A549 (cell line): ENCODE results near the gene MRRF.

Experiments
- CEBPB ChIP-seq, 2 experiments: fragments of >200 bp in 1 of 2; sonication (Bioruptor Twin) in 1 of 2; formaldehyde crosslinking in 1 of 2; IDR thresholded peaks; 2 replicates each; pipeline ENCODE4 v1.6.1; 2012 to 2016
- HDAC2 ChIP-seq: fragments of 200-600 bp; sonication (generic); IDR thresholded peaks from 2 replicates; pipeline ENCODE4 v1.6.1; 2016
- HOXA7 ChIP-seq: fragments of 250-450 bp; sonication (Bioruptor Pico); IDR thresholded peaks from 2 replicates; pipeline ENCODE4 v1.5.0; 2020; ENCODE audit warnings: mild to moderate bottlenecking, moderate library complexity
- JUNB ChIP-seq: fragments of >200 bp; sonication (Bioruptor Twin); formaldehyde crosslinking; IDR thresholded peaks from 2 replicates; pipeline ENCODE4 v1.6.1; 2016
- MAZ ChIP-seq: fragments of 150-350 bp; IDR thresholded peaks from 2 replicates; pipeline ENCODE4 v1.6.1; 2014; ENCODE audit warnings: antibody characterized with exemption, low read depth, low read length, borderline replicate concordance
- MYC ChIP-seq: IDR thresholded peaks from 2 replicates; pipeline ENCODE4 v1.6.1; 2012; ENCODE audit warnings: mild to moderate bottlenecking, inconsistent platforms, low read length, improper control_type of control experiment, borderline replicate concordance
- POLR2A ChIP-seq: IDR thresholded peaks from 2 replicates; pipeline ENCODE4 v1.6.1; 2012; ENCODE audit warnings: mild to moderate bottlenecking, low read length
- RAD21 ChIP-seq, 2 experiments: fragments of >200 bp in 1 of 2; sonication (Bioruptor Twin) in 1 of 2; formaldehyde crosslinking in 1 of 2; IDR thresholded peaks in 1 of 2; conservative IDR thresholded peaks in 1 of 2; 2 replicates in 1 of 2; 3 replicates in 1 of 2; pipeline ENCODE4 v1.6.1; 2012 to 2018; ENCODE audit warnings: inconsistent platforms in 1 of 2
- RFX5 ChIP-seq: fragments of 450-650 bp; IDR thresholded peaks from 2 replicates; pipeline ENCODE4 v1.7.1; 2014; ENCODE audit warnings: antibody characterized with exemption, mild to moderate bottlenecking, moderate library complexity
- ZFP36 ChIP-seq: fragments of 450-650 bp; IDR thresholded peaks from 2 replicates; pipeline ENCODE4 v1.6.1; 2014; ENCODE audit warnings: borderline replicate concordance; ENCODE audit not compliant: partially characterized antibody
- TF ChIP-seq, protein P1 (sequence below): fragments of >200 bp; sonication (Bioruptor Twin); formaldehyde crosslinking; IDR thresholded peaks from 3 replicates; pipeline ENCODE4 v1.5.1; 2016
- TF ChIP-seq, protein P2 (sequence below): fragments of >200 bp; sonication (Bioruptor Twin); formaldehyde crosslinking; IDR thresholded peaks from 3 replicates; pipeline ENCODE4 v1.6.1; 2016
- TF ChIP-seq, protein P3 (sequence below): fragments of 200-600 bp; sonication (generic); IDR thresholded peaks from 2 replicates; pipeline ENCODE4 v1.6.1; 2016; ENCODE audit warnings: antibody characterized with exemption, mild to moderate bottlenecking, moderate library complexity

DNA sequence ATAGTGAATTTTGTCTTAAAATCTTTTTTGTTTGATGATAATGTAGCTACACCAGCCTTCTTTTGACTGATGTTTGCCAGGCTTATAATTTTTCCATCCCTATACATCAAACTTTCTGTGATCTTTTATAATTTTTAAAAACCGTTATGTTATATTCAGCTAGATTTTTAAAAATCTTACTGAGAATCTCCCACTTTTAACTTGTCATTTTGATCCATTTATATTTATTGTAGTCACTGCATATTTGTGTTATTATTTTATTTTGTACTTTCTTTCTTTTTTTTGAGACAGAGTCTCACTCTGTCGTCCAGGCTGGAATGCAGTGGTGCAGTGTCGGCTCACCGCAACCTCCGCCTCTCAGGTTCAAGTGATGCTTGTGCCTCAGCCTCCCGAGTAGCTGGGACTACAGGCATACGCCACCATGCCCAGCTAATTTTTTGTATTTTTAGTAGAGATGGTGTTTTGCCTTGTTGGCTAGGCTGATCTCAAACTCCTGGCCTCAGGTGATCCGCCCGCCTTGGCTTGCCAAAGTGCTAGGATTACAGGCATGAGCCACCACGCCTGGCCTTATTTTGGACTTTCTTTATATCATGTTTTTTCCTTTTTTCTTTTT lies 12.7 kb downstream of the MRRF start:
- TF ChIP-seq POLR2A (no peak), CEBPB (IDR thresholded peaks at IDR 0.05) (no peak), HOXA7 (CRISPR knock-in tag) (no peak), RAD21 (conservative IDR thresholded peaks at IDR 0.05 in 1 of 2, IDR thresholded peaks at IDR 0.05 in 1 of 2) (no peak), ZFP36 (no peak), MYC (no peak), RFX5 (no peak), HDAC2 (no peak), JUNB (no peak), MAZ (no peak)
- TF ChIP-seq, protein P1, sequence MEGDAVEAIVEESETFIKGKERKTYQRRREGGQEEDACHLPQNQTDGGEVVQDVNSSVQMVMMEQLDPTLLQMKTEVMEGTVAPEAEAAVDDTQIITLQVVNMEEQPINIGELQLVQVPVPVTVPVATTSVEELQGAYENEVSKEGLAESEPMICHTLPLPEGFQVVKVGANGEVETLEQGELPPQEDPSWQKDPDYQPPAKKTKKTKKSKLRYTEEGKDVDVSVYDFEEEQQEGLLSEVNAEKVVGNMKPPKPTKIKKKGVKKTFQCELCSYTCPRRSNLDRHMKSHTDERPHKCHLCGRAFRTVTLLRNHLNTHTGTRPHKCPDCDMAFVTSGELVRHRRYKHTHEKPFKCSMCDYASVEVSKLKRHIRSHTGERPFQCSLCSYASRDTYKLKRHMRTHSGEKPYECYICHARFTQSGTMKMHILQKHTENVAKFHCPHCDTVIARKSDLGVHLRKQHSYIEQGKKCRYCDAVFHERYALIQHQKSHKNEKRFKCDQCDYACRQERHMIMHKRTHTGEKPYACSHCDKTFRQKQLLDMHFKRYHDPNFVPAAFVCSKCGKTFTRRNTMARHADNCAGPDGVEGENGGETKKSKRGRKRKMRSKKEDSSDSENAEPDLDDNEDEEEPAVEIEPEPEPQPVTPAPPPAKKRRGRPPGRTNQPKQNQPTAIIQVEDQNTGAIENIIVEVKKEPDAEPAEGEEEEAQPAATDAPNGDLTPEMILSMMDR = no peak
- TF ChIP-seq, protein P2, sequence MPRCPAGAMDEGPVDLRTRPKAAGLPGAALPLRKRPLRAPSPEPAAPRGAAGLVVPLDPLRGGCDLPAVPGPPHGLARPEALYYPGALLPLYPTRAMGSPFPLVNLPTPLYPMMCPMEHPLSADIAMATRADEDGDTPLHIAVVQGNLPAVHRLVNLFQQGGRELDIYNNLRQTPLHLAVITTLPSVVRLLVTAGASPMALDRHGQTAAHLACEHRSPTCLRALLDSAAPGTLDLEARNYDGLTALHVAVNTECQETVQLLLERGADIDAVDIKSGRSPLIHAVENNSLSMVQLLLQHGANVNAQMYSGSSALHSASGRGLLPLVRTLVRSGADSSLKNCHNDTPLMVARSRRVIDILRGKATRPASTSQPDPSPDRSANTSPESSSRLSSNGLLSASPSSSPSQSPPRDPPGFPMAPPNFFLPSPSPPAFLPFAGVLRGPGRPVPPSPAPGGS = no peak
- TF ChIP-seq, protein P3, sequence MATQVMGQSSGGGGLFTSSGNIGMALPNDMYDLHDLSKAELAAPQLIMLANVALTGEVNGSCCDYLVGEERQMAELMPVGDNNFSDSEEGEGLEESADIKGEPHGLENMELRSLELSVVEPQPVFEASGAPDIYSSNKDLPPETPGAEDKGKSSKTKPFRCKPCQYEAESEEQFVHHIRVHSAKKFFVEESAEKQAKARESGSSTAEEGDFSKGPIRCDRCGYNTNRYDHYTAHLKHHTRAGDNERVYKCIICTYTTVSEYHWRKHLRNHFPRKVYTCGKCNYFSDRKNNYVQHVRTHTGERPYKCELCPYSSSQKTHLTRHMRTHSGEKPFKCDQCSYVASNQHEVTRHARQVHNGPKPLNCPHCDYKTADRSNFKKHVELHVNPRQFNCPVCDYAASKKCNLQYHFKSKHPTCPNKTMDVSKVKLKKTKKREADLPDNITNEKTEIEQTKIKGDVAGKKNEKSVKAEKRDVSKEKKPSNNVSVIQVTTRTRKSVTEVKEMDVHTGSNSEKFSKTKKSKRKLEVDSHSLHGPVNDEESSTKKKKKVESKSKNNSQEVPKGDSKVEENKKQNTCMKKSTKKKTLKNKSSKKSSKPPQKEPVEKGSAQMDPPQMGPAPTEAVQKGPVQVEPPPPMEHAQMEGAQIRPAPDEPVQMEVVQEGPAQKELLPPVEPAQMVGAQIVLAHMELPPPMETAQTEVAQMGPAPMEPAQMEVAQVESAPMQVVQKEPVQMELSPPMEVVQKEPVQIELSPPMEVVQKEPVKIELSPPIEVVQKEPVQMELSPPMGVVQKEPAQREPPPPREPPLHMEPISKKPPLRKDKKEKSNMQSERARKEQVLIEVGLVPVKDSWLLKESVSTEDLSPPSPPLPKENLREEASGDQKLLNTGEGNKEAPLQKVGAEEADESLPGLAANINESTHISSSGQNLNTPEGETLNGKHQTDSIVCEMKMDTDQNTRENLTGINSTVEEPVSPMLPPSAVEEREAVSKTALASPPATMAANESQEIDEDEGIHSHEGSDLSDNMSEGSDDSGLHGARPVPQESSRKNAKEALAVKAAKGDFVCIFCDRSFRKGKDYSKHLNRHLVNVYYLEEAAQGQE = no peak
